HEK293T (cell line): ENCODE measurements around the gene TMEM131.

ENCODE experiments used
- BHLHE40 ChIP-seq: fragments of 450-650 bp; IDR thresholded peaks from 2 replicates; pipeline ENCODE4 v1.6.1; 2016; ENCODE audit warnings: mild to moderate bottlenecking, moderate library complexity, borderline replicate concordance
- ELF4 ChIP-seq: fragments of 450-650 bp; IDR thresholded peaks from 2 replicates; pipeline ENCODE4 v1.6.1; 2017; ENCODE audit warnings: antibody characterized with exemption
- FOXA1 ChIP-seq: fragments of 450-650 bp; IDR thresholded peaks from 2 replicates; pipeline ENCODE4 v1.6.1; 2016; ENCODE audit warnings: mild to moderate bottlenecking
- FOXK2 ChIP-seq: fragments of 450-650 bp; IDR thresholded peaks from 2 replicates; pipeline ENCODE4 v1.6.1; 2016; ENCODE audit warnings: mild to moderate bottlenecking
- FOXM1 ChIP-seq: fragments of 450-650 bp; IDR thresholded peaks from 2 replicates; pipeline ENCODE4 v1.6.1; 2017; ENCODE audit warnings: mild to moderate bottlenecking, borderline replicate concordance
- L3MBTL2 ChIP-seq: fragments of 450-650 bp; conservative IDR thresholded peaks from 2 replicates; pipeline ENCODE4 v1.6.1; 2016; ENCODE audit warnings: mild to moderate bottlenecking
- LEF1 ChIP-seq: fragments of 450-650 bp; IDR thresholded peaks from 2 replicates; pipeline ENCODE4 v1.6.1; 2017; ENCODE audit warnings: mild to moderate bottlenecking, borderline replicate concordance
- SP1 ChIP-seq: fragments of 450-650 bp; IDR thresholded peaks from 2 replicates; pipeline ENCODE4 v1.6.1; 2017
- SUZ12 ChIP-seq: fragments of 450-650 bp; IDR thresholded peaks from 2 replicates; pipeline ENCODE4 v1.6.1; 2016; ENCODE audit warnings: mild to moderate bottlenecking
- TARDBP ChIP-seq: fragments of 450-650 bp; IDR thresholded peaks from 2 replicates; pipeline ENCODE4 v1.6.1; 2016
- TF ChIP-seq, protein P1 (sequence below): fragments of 450-650 bp; IDR thresholded peaks from 2 replicates; pipeline ENCODE4 v1.6.1; 2016

DNA sequence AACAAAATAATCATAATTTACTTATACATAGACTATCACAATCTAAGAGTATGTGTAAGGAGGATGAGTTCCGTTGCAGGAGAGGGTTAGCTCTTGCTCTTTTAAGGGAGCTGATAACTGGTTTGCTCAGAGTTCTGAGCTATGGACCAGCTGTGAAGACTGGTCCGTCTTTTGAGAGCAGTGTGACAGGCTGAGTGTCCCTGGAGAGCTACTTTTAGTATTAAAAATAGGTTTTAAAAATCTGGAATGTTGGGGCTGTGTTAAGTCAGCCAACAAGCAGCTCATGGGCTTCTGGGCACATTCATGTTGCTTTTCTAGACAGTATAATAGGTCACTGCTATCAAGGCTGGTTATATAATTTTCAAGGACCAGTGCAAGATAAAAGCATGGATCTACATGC lies 41.5 kb upstream of the TMEM131 start:
- TF ChIP-seq FOXM1 (no peak), TARDBP (no peak), ELF4 (no peak), SUZ12 (no peak), L3MBTL2 (no peak), SP1 (no peak), BHLHE40 (no peak), LEF1 (no peak), FOXK2 (no peak), FOXA1 (no peak)
- TF ChIP-seq, protein P1, sequence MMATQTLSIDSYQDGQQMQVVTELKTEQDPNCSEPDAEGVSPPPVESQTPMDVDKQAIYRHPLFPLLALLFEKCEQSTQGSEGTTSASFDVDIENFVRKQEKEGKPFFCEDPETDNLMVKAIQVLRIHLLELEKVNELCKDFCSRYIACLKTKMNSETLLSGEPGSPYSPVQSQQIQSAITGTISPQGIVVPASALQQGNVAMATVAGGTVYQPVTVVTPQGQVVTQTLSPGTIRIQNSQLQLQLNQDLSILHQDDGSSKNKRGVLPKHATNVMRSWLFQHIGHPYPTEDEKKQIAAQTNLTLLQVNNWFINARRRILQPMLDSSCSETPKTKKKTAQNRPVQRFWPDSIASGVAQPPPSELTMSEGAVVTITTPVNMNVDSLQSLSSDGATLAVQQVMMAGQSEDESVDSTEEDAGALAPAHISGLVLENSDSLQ = no peak
